ENCODE results near the gene DCAF10. TPM values are rescaled to one million over a fixed set of nuclear protein-coding genes. Genes with fewer than 3 reads are reported as not detected.

Gene DCAF10
- total RNA-seq, 1 donor from 2014 or later, result 20.7 TPM

- Histone ChIP-seq H3K36me3 (ENCODE audit: control insufficient read depth, insufficient read depth, low read length) (no peaks in the 10 kb centered on the region), H3K4me3 (ENCODE audit: low read depth, low read length) (no peak overlapping the region), H3K27me3 (ENCODE audit: control insufficient read depth, insufficient read depth, low read length) (no peaks in the 10 kb centered on the region)
- no peak for DNase-seq (ENCODE audit: low read depth)
- no peak for TF ChIP-seq CTCF (IDR thresholded peaks at IDR 0.05; ENCODE audit: insufficient read depth, low read length, poor library complexity, severe bottlenecking)
Measured at GRCh38 chr9:37839496-37840461, 39.2 kb downstream of the DCAF10 start.

- no peak for TF ChIP-seq CTCF (IDR thresholded peaks at IDR 0.05; ENCODE audit: insufficient read depth, low read length, poor library complexity, severe bottlenecking)
- Histone ChIP-seq H3K4me3 (ENCODE audit: low read depth, low read length) (no peak overlapping the region), H3K36me3 (ENCODE audit: control insufficient read depth, insufficient read depth, low read length) (no peaks in the 10 kb centered on the region), H3K27me3 (ENCODE audit: control insufficient read depth, insufficient read depth, low read length) (no peaks in the 10 kb centered on the region)
- peak; percentile 53 for DNase-seq (ENCODE audit: low read depth)
Measured at GRCh38 chr9:37840560-37841194, 40.1 kb downstream of the DCAF10 start.

GRCh38 chr9:37852222-37852621, 51.6 kb downstream of the DCAF10 start:
- H3K27me3 ChIP-seq (ENCODE audit: control insufficient read depth, insufficient read depth, low read length), result no peaks in the 10 kb centered on the region
- no peaks in the 10 kb centered on the region for H3K36me3 ChIP-seq (ENCODE audit: control insufficient read depth, insufficient read depth, low read length)
- no peak for DNase-seq (ENCODE audit: low read depth)
- no peak overlapping the region for H3K4me3 ChIP-seq (ENCODE audit: low read depth, low read length)
- no peak for TF ChIP-seq CTCF (IDR thresholded peaks at IDR 0.05; ENCODE audit: insufficient read depth, low read length, poor library complexity, severe bottlenecking)

GRCh38 chr9:37856551-37856950, 56.0 kb downstream of the DCAF10 start:
- TF ChIP-seq CTCF (IDR thresholded peaks at IDR 0.05; ENCODE audit: insufficient read depth, low read length, poor library complexity, severe bottlenecking), result no peak
- Histone ChIP-seq H3K4me3 (ENCODE audit: low read depth, low read length) (no peak overlapping the region), H3K27me3 (ENCODE audit: control insufficient read depth, insufficient read depth, low read length) (no peaks in the 10 kb centered on the region), H3K36me3 (ENCODE audit: control insufficient read depth, insufficient read depth, low read length) (peaks cover 4% of the 10 kb centered on the region)
- no peak for DNase-seq (ENCODE audit: low read depth)

GRCh38 chr9:37859043-37859442, 58.4 kb downstream of the DCAF10 start:
- no peak for DNase-seq (ENCODE audit: low read depth)

More at GRCh38 chr9:37859043-37859442, 58.4 kb downstream of the DCAF10 start:
- H3K27me3 ChIP-seq (ENCODE audit: control insufficient read depth, insufficient read depth, low read length), result no peaks in the 10 kb centered on the region
- no peak for TF ChIP-seq CTCF (IDR thresholded peaks at IDR 0.05; ENCODE audit: insufficient read depth, low read length, poor library complexity, severe bottlenecking)
- H3K36me3 ChIP-seq (ENCODE audit: control insufficient read depth, insufficient read depth, low read length), result peaks cover 6% of the 10 kb centered on the region
- H3K4me3 ChIP-seq (ENCODE audit: low read depth, low read length), result no peak overlapping the region
